Osteoblast (primary cell): ENCODE data around the gene SHC2. TPM values are rescaled to one million over a fixed set of nuclear protein-coding genes. Genes with fewer than 3 reads are reported as not detected.
"Not testable (repeated sequence)": the region's sequence is repeated elsewhere in the genome, so short reads cannot be mapped to it uniquely, and the experiment has no call there.

Experiments
- DNase-seq: peaks from one replicate; pipeline ENCODE4 v3.0.0; 2011; ENCODE audit warnings: low spot score, mixed read lengths; ENCODE audit not compliant: insufficient read length; ENCODE audit errors: missing footprints
- H2AFZ ChIP-seq: 2 replicates; pipeline ENCODE4 v1.6.0; 2011; ENCODE audit warnings: mild to moderate bottlenecking, low read length
- H3K27ac ChIP-seq: 2 replicates; pipeline ENCODE4 v1.5.1; 2011; ENCODE audit warnings: mild to moderate bottlenecking, low read depth, low read length, moderate library complexity
- H3K27me3 ChIP-seq: 2 replicates; pipeline ENCODE4 v1.6.0; 2012; ENCODE audit warnings: mild to moderate bottlenecking, control low read depth, inconsistent platforms, low read length, moderate library complexity; ENCODE audit not compliant: insufficient read depth
- H3K36me3 ChIP-seq: 2 replicates; pipeline ENCODE4 v1.5.1; 2011; ENCODE audit warnings: mild to moderate bottlenecking, low read length, control low read depth, moderate library complexity; ENCODE audit not compliant: insufficient read depth
- H3K4me1 ChIP-seq: 2 replicates; pipeline ENCODE4 v1.5.1; 2011; ENCODE audit warnings: mild to moderate bottlenecking, low read length, control low read depth, moderate library complexity; ENCODE audit not compliant: insufficient read depth
- H3K4me2 ChIP-seq: 2 replicates; pipeline ENCODE4 v1.6.0; 2011; ENCODE audit warnings: mild to moderate bottlenecking, low read length; ENCODE audit not compliant: insufficient read depth
- H3K4me3 ChIP-seq: fragments of 200-600 bp; sonication (generic); 3 replicates; pipeline ENCODE4 v1.5.1; 2012; ENCODE audit warnings: mild to moderate bottlenecking, low read length, inconsistent platforms; ENCODE audit not compliant: insufficient read depth
- H3K79me2 ChIP-seq: 2 replicates; pipeline ENCODE4 v1.6.0; 2012; ENCODE audit warnings: mild to moderate bottlenecking, low read length, control low read depth, inconsistent platforms; ENCODE audit not compliant: insufficient read depth
- H3K9me3 ChIP-seq: 2 replicates; pipeline ENCODE4 v1.5.1; 2011; ENCODE audit warnings: low read depth, low read length, control low read depth
- H4K20me1 ChIP-seq: 2 replicates; pipeline ENCODE4 v1.6.0; 2012; ENCODE audit warnings: mild to moderate bottlenecking, low read length, control low read depth; ENCODE audit not compliant: insufficient read depth
- CTCF ChIP-seq: IDR thresholded peaks from 2 replicates; pipeline ENCODE4 v1.5.1; 2011; ENCODE audit warnings: mild to moderate bottlenecking, low read depth, low read length, moderate library complexity; ENCODE audit errors: extremely low read depth
- total RNA-seq: library from RNA; depleted of rRNA; stranded (reverse); fragments of >200 nt; gene quantifications from 2 replicates; pipeline ENCODE4 v1.2.3, GENCODE V29; 2012

SHC2 gene
- total RNA-seq, 1 donor, result 0.36 TPM

GRCh38 chr19:384799-385169, 76.0 kb downstream of the SHC2 start:
- no peak for DNase-seq
- no peak overlapping the region for H2AFZ ChIP-seq
- H3K79me2 ChIP-seq, result no peaks in the 10 kb centered on the region
- TF ChIP-seq CTCF, result no peak
- no peak overlapping the region for H3K4me2 ChIP-seq
- H3K9me3 ChIP-seq, result no peaks in the 10 kb centered on the region
- H3K36me3 ChIP-seq, result no peaks in the 10 kb centered on the region
- H3K27me3 ChIP-seq, result peaks cover 32% of the 10 kb centered on the region
- no peaks in the 10 kb centered on the region for H3K4me1 ChIP-seq
- no peak overlapping the region for H3K4me3 ChIP-seq
- H3K27ac ChIP-seq, result no peak overlapping the region
- no peaks in the 10 kb centered on the region for H4K20me1 ChIP-seq

- Histone ChIP-seq H3K36me3 (no peaks in the 10 kb centered on the region), H3K79me2 (no peaks in the 10 kb centered on the region), H4K20me1 (no peaks in the 10 kb centered on the region), H3K4me1 (no peaks in the 10 kb centered on the region), H3K27me3 (peaks cover 27% of the 10 kb centered on the region), H3K4me3 (no peak overlapping the region), H2AFZ (no peak overlapping the region), H3K27ac (no peak overlapping the region), H3K9me3 (no peaks in the 10 kb centered on the region), H3K4me2 (no peak overlapping the region)
- TF ChIP-seq CTCF, result peak; percentile 33
- peak; percentile 86 for DNase-seq
Measured at GRCh38 chr19:383922-384798, 76.7 kb downstream of the SHC2 start.

- H3K4me2 ChIP-seq, result no peak overlapping the region
- peak; percentile 19 for DNase-seq
- no peaks in the 10 kb centered on the region for H3K9me3 ChIP-seq
- no peaks in the 10 kb centered on the region for H4K20me1 ChIP-seq
- peaks cover 27% of the 10 kb centered on the region for H3K27me3 ChIP-seq
- no peaks in the 10 kb centered on the region for H3K79me2 ChIP-seq
- no peaks in the 10 kb centered on the region for H3K4me1 ChIP-seq
- H3K36me3 ChIP-seq, result no peaks in the 10 kb centered on the region
- no peak for TF ChIP-seq CTCF
- no peak overlapping the region for H2AFZ ChIP-seq
- no peak overlapping the region for H3K27ac ChIP-seq
- H3K4me3 ChIP-seq, result no peak overlapping the region
Measured at GRCh38 chr19:383040-383439, 77.8 kb downstream of the SHC2 start.

GRCh38 chr19:382578-382977, 78.3 kb downstream of the SHC2 start:
- not testable (repeated sequence) for H3K4me3 ChIP-seq, H3K36me3 ChIP-seq, H3K27ac ChIP-seq, H3K79me2 ChIP-seq, H3K9me3 ChIP-seq, H2AFZ ChIP-seq, H3K4me2 ChIP-seq, H4K20me1 ChIP-seq, H3K4me1 ChIP-seq
- H3K27me3 ChIP-seq, result peaks cover 27% of the 10 kb centered on the region
- peak; percentile 58 for DNase-seq

GRCh38 chr19:381901-382300, 78.9 kb downstream of the SHC2 start:
- not testable (repeated sequence) for H3K4me1 ChIP-seq, H3K4me2 ChIP-seq, H4K20me1 ChIP-seq, H3K36me3 ChIP-seq, H3K9me3 ChIP-seq, H3K27ac ChIP-seq, H2AFZ ChIP-seq, DNase-seq, H3K79me2 ChIP-seq, H3K4me3 ChIP-seq
- H3K27me3 ChIP-seq, result peaks cover 27% of the 10 kb centered on the region

- H3K36me3 ChIP-seq, H3K79me2 ChIP-seq, H3K9me3 ChIP-seq, H3K4me3 ChIP-seq, H2AFZ ChIP-seq, H4K20me1 ChIP-seq, H3K4me2 ChIP-seq, H3K27ac ChIP-seq, DNase-seq, H3K4me1 ChIP-seq: not testable (repeated sequence)
- peaks cover 21% of the 10 kb centered on the region for H3K27me3 ChIP-seq
Measured at GRCh38 chr19:380618-381219, 80.1 kb downstream of the SHC2 start.
